ENCODE data around the gene GSK3B.
"Not testable (repeated sequence)": the region's sequence is repeated elsewhere in the genome, so short reads cannot be mapped to it uniquely, and the experiment has no call there.

Gene GSK3B

GRCh38 chr3:119934249-119934648, 160.0 kb downstream of the GSK3B start:
- DNase-seq (ENCODE audit: low read depth), result no peak

GRCh38 chr3:119933207-119933606, 161.0 kb downstream of the GSK3B start:
- DNase-seq (ENCODE audit: low read depth), result no peak

GRCh38 chr3:119930286-119930685, 164.0 kb downstream of the GSK3B start:
- no peak for DNase-seq (ENCODE audit: low read depth)

- no peak for DNase-seq (ENCODE audit: low read depth)
Measured at GRCh38 chr3:119927190-119927589, 167.1 kb downstream of the GSK3B start.

GRCh38 chr3:119924111-119925094, 169.8 kb downstream of the GSK3B start:
- DNase-seq (ENCODE audit: low read depth), result no peak

GRCh38 chr3:119918992-119919933, 175.0 kb downstream of the GSK3B start:
- no peak for DNase-seq (ENCODE audit: low read depth)

GRCh38 chr3:119913021-119913420, 181.2 kb downstream of the GSK3B start:
- DNase-seq (ENCODE audit: low read depth), result no peak

GRCh38 chr3:119912220-119912619, 182.0 kb downstream of the GSK3B start:
- no peak for DNase-seq (ENCODE audit: low read depth)

- DNase-seq (ENCODE audit: low read depth), result no peak
Measured at GRCh38 chr3:119911748-119912147, 182.5 kb downstream of the GSK3B start.

GRCh38 chr3:119902061-119902460, 192.2 kb downstream of the GSK3B start:
- no peak for DNase-seq (ENCODE audit: low read depth)

GRCh38 chr3:119901148-119901547, 193.1 kb downstream of the GSK3B start:
- DNase-seq (ENCODE audit: low read depth), result no peak

GRCh38 chr3:119899192-119899511, 195.1 kb downstream of the GSK3B start:
- no peak for DNase-seq (ENCODE audit: low read depth)

GRCh38 chr3:119898478-119899191, 195.6 kb downstream of the GSK3B start:
- no peak for DNase-seq (ENCODE audit: low read depth)

- DNase-seq (ENCODE audit: low read depth), result no peak
Measured at GRCh38 chr3:119894195-119894594, 200.1 kb downstream of the GSK3B start.

GRCh38 chr3:119893769-119894168, 200.5 kb downstream of the GSK3B start:
- no peak for DNase-seq (ENCODE audit: low read depth)

GRCh38 chr3:119891944-119892721, 202.1 kb downstream of the GSK3B start:
- peak; percentile 27 for DNase-seq (ENCODE audit: low read depth)

GRCh38 chr3:119888681-119889080, 205.6 kb downstream of the GSK3B start:
- DNase-seq (ENCODE audit: low read depth), result not testable (repeated sequence)

- DNase-seq (ENCODE audit: low read depth), result no peak
Measured at GRCh38 chr3:119885746-119886530, 208.3 kb downstream of the GSK3B start.

- DNase-seq (ENCODE audit: low read depth), result no peak
Measured at GRCh38 chr3:119884161-119884557, 210.1 kb downstream of the GSK3B start.

- DNase-seq (ENCODE audit: low read depth), result no peak
Measured at GRCh38 chr3:119883461-119884160, 210.6 kb downstream of the GSK3B start.

Measured in stimulated activated CD4-positive, alpha-beta T cell treated with anti-CD3 and anti-CD28 coated beads, Interleukin-2, amount 100 ng/mL, for 4 hours (primary cell).